Prostate gland (tissue), 2 donors: ENCODE data around the gene CLCA4.

Experiments
- CTCF ChIP-seq, 4 experiments: fragments of 200-600 bp in 2 of 4; fragments of 450-650 bp in 2 of 4; sonication (generic) in 2 of 4; IDR thresholded peaks; 1 replicate in 3 of 4; 2 replicates in 1 of 4; pipeline ENCODE4 v1.5.1; 2016 to 2019; ENCODE audit warnings: antibody characterized with exemption in 4 of 4, mild to moderate bottlenecking in 2 of 4, moderate library complexity in 2 of 4
- POLR2A ChIP-seq: fragments of 450-650 bp; IDR thresholded peaks from one replicate; pipeline ENCODE4 v1.6.1; 2016; ENCODE audit warnings: antibody characterized with exemption, mild to moderate bottlenecking
- POLR2AphosphoS5 ChIP-seq: sonication (generic); formaldehyde crosslinking; IDR thresholded peaks from one replicate; pipeline ENCODE4 v1.6.1; 2017; ENCODE audit warnings: antibody characterized with exemption

DNA sequence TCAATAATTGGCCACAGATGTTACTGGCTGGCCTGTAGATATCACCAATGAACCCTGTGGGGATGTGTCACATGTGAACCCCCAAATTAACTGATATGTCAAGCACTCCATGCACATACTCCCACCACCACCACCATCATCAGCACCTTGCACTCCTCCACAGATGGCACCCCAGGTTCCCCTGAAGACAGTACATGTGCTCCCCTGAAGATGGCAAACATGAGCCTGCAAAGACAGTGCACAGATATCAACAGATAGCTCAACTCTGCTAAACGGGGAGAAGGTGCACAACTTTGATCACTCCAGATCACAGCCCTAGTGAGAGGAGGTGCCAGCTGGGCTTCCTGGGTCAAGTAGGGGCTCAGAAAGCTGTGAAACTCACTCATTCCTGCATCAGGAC lies 74.4 kb downstream of the CLCA4 start:
- TF ChIP-seq CTCF (IDR thresholded peaks at IDR 0.05) = no peak
- TF ChIP-seq POLR2AphosphoS5 = no peak
- TF ChIP-seq POLR2A = no peak
